NCI-H146 treated with DMSO at 0.1 percent for 48 hours (cell line): ENCODE measurements around the gene AUP1.
"Not testable (repeated sequence)": the region's sequence is repeated elsewhere in the genome, so short reads cannot be mapped to it uniquely, and the experiment has no call there.

ENCODE experiments used
- DNase-seq: peaks from one replicate; lab custom pipeline; 2025; ENCODE audit not compliant: unreplicated experiment; lab: John Stamatoyannopoulos, UW

AUP1 gene

DNA sequence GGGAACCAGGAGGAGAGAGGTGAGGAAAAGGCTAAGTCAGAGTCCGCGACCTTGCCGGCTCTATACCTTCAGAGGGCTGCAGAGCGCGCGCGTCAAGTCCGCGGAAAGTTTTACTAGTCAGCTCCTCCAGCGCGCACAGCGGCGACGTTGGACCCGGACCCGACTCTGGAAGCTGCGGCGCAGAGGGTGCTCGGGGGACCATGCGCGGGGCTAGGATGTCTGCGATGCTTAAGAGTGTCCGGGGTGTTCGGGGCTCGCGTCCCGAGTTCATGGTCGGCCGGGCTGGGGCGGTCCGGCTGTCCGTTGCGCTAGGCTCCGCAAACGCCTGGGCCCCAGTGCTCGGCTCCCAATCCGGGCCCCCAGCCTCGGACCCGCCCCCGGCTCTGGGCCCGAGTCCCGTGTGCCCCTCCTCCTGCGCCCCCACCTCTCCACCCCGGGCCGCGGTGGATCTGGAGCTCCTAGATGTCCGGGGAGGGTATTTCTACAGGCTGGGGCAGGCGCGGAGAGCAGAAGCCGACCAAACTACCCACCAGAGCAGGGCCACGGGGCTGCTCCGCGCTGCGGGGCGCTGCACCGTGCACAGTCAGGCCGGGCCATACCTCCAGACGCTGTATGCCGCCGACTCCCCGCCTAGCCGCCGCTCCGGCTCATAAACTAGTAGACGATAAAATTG lies 30.1 kb downstream of the AUP1 start, which contains the start of gene LBX2:
Gene LBX2 (minus strand): TSS at position 337 of the 673 bp plus-strand sequence. CDS start 66 bp downstream, at position 271.
- no peak for DNase-seq

- no peak for DNase-seq
Measured at GRCh38 chr2:74498500-74499266, 30.8 kb downstream of the AUP1 start.

DNA sequence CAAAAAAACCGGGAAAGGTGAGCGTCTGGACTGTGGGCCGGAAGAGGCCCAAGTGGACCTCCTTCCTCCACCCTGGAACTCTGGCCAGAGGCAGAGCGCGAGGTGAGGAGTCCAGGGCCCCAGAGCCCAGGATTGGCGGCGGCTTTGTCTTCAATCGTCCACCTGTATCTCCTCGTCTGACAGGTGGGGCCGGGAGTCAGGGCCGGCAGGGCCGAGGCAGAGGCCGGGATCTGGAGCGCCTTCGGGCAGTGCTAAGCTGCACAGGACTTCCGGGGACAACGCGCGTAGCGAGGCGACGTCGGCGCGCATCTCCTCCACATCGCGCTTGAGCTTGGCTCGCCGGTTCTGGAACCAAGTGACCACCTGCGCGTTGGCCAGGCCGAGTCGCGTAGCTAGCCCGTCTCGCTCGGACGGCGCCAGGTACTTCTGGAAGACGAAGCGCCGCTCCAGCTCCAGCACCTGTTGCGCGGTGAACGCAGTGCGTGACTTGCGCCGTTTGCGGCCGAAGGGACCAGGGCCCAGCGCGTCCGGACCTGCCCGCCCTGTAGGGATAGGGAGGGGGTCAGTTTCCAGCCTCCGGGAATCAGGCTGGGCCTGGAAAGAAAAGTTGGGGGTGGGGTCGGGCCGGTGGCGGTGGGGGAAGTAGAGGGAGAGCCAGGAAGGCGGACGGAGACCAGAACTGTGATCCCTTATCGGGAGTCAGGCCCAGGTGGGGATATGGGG lies 31.6 kb downstream of the AUP1 start:
- peak; percentile 55 for DNase-seq

DNA sequence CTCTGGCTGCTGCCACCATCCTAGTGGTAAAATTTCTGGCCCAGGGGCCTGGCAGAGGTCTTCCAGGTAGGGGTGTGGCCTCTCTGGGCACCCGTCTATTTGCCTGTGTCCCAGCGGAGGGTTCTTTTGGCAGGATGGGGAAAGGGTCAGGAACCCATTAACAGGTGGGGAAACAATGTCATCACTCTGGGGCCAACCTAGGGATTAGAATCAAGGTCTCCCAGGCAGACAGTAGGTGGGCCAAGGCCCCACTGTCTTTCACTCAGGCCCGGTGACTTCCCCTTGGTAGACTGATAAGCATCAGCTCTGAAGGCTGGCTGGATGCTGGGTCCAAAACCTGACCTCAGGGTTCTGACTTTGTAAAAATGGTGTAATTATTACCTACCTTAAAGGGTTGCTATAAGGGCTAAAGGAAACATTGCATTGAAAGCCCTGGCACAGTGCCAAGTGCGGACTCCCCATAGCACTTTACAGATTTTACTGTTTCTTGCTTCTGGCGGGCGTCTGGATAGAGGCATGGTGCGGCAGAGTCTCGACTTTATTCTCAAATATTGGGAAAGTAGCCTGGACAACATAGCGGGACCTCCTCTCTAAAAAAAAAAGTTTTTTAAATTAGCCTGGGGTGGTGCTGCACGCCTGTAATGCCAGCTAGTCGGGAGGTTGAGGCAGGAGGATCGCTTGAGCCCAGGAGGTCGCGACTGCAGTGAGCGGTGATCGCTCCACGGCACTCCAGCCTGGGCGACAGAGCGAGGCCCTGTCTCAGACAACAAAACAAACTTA lies 32.3 kb downstream of the AUP1 start:
- no peak for DNase-seq

DNA sequence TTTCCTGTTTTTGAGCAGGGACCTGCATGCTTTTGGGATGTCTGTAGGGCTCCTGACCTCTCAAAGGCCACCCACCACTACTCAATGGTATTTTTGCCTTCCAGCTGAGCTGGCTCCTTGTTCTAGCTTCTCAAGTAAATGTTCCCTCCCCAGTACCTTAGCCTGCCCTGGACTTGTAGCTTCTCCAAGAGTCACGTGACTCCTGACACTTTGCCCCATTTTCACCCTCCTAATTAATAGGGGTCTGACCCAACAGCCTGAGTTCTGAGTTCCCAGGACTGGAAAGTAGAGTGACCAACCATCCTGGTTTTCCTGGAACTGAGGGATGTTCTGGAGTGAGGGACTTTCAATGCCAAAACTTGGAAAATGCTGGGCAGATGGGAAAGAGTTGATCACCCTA lies 34.1 kb downstream of the AUP1 start:
- no peak for DNase-seq

DNA sequence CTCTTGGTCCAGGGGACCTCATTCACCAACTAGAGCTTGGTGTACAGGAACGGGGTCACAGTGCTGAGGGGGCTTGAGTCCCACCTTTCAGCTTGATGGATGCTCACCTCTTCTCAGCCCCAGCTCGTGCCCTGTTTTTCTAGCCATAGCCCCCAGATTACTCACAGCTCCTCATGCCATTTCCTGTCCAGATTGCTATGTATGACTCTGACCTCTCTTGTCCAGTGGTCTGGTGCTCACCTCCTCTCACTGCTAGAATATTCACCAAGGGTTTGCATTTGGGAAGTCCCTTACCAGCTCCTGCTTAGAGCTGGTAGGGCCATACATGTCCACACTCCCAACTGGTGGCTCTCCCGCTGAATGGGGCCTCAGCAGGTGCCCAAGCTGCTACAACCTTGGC lies 36.0 kb downstream of the AUP1 start:
- no peak for DNase-seq

DNA sequence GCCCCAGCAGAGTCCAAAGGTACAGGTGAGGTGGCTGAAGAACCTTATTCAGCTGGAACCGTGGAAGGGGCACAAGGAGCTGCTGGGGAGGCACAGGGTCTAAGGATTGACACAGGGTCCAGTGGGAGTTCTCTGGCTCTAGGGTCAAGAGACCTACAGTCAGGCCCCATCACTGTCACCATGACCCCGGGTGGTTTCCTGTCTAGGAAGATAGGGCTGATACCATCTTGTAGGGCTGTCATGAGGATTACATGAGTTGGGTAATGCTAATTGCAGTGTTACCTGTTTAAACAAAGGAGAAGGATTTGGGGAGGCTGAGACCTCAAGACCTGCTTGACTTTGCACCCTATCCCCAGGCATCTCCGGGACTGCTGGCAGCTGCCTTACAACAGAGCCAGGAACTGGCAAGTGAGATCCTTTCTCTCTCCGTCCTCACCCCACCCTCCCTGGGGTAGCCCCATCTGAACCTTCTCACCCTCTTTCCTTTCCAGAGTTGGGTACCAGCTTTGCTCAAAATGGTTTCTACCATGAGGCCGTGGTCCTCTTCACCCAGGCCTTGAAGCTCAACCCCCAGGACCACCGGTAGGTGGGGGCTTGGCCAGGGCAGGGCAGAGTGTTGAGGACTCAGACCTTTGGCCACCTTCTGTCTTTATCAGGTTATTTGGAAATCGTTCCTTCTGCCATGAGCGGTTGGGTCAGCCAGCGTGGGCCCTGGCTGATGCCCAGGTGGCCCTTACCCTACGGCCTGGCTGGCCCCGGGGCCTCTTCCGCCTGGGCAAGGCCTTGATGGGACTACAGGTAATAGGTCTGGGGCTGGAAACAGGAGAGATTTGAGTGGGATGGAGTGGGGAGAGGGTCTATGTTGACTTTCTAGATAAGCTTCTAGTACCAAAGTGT lies 37.6 kb downstream of the AUP1 start:
- DNase-seq = no peak

DNA sequence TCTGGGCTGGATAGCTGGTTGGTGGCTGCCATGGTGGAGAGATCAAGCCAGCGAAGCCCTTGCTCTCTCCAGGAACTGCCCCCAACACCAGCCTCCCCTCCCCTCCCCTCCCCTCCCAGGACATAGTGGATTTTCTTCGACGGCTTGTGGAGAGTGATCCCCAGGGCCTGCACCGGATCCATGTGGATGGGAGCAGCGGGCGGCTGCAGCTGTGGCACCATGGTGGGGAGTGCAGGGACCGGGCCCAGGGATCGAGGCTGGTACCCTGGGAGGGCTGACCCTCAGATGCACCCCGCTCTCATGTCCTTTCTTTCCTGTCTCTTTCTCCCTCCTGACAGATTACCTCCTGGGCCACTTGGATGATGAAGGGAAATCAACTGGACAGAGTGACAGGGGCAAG lies 39.6 kb downstream of the AUP1 start:
- no peak for DNase-seq

DNA sequence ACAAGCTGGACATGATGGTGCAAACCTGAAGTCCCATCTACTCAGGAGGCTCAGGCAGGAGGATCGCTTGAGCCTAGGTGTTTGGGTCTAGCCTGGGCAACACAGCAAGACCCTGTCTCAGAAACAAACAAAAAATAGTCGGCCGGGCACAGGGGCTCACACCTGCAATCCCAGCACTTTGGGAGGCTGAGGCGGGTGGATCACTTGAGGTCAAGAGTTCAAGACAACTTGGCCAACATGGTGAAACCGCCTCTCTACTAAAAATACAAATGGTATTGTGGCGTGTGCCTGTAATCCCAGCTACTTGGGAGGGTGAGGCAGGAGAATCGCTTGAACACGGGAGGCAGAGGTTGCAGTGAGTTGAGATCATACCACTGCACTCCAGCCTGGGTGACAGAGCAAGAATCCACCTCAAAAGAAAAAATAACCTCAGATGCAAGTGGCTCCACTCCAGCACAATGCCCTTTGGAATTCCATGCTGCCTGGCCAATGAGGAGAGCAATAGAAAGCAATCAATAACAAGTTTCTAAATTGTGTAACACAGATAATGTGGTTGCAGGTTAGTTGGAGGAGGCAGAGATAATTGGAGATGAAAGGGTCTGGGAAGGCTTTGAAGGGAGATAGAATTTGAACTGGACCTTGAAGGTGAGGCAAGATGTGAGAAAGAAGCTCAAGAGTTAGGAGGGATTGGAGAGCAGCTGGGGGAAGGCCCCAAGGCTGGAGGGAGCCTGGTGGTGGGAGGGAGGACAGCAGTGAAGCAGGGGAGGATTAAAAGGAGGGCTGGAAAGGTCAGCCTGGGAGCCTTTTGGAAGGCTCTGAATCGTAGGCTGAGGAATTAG lies 40.6 kb downstream of the AUP1 start:
- no peak for DNase-seq

- DNase-seq = no peak
Measured at GRCh38 chr2:74486141-74486540, 43.4 kb downstream of the AUP1 start.

GRCh38 chr2:74483675-74484164 lies 45.8 kb downstream of the AUP1 start:
- not testable (repeated sequence) for DNase-seq

GRCh38 chr2:74482801-74483674 lies 46.5 kb downstream of the AUP1 start, which contains the start of the genes CCDC142 and TTC31:
Gene CCDC142 (minus strand): TSS chr2:74482998. CDS start chr2:74482837, 161 bp downstream.
Gene TTC31 (plus strand): TSS chr2:74483081. CDS start chr2:74483096, 15 bp downstream.
- peak; percentile 94 for DNase-seq

- peak; percentile 62 for DNase-seq
Measured at GRCh38 chr2:74481961-74482800, 47.3 kb downstream of the AUP1 start.

DNA sequence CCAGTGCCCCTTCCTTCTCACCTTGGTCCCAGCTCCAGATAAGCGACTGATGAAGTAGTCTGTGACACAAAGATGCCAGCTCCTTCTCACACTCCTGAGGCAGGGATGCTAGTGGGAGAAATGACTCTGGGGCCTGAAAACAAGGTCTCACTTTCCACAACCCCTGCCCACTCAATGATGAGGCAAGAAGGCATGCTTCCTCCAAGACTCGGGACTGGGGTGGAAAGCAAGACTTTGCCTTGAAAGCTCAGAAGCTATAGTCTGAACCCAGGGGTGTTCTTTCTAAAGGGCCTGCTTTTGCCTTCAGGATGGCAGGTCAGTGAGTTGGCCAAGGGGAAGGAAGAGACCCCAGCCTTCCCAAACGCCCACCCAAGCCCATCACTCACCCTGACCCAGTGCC lies 48.1 kb downstream of the AUP1 start:
- DNase-seq = no peak
